Caco-2 (cell line): ENCODE results near the gene FHIP1B. TPM values are rescaled to one million over a fixed set of nuclear protein-coding genes. Genes with fewer than 3 reads are reported as not detected.

Experiments
- BruUV-seq: library from RNA; stranded (reverse); fragments of 400-500 nt; replicated peaks from 2 replicates; lab custom pipeline; 2021; lab: Mats Ljungman, UMichigan
- CTCF ChIA-PET: fragments of 300-600 bp; sonication (Branson Sonifier 250); formaldehyde crosslinking; loops from one replicate; lab custom pipeline; 2022; ENCODE audit warnings: antibody characterized with exemption; lab: Charles Lee
- POLR2A ChIA-PET: fragments of 300-600 bp; sonication (Branson Sonifier 250); formaldehyde crosslinking; loops from one replicate; lab custom pipeline; 2022; ENCODE audit warnings: antibody characterized with exemption; lab: Charles Lee
- DNase-seq, 2 experiments: peaks; one replicate each; pipeline versions ENCODE4 v3.0.0 to v3.0.0-alpha.2; 2020 to 2022
- H3K27me3 ChIP-seq: replicated peaks from 2 replicates; pipeline ENCODE4 v1.6.0; 2011; ENCODE audit warnings: low read length; ENCODE audit not compliant: control insufficient read depth, insufficient read depth
- H3K36me3 ChIP-seq: 2 replicates; pipeline ENCODE4 v1.5.1; 2011; ENCODE audit warnings: low read length; ENCODE audit not compliant: control insufficient read depth, insufficient read depth
- H3K4me1 ChIP-seq: fragments of 250-450 bp; sonication (Bioruptor Pico); 2 replicates; pipeline ENCODE4 v1.5.1; 2020; ENCODE audit warnings: mild to moderate bottlenecking
- H3K4me3 ChIP-seq: 2 replicates; pipeline ENCODE4 v1.5.1; 2011; ENCODE audit warnings: low read depth, mild to moderate bottlenecking, control low read depth, low read length
- H3K9me3 ChIP-seq: fragments of 250-450 bp; sonication (Bioruptor Pico); 2 replicates; pipeline ENCODE4 v1.5.1; 2020; ENCODE audit warnings: mild to moderate bottlenecking, moderate library complexity
- H3K27ac Mint-ChIP-seq: one replicate; pipeline ENCODE4 v1.8.0; 2022; ENCODE audit warnings: mixed read lengths; ENCODE audit not compliant: unreplicated experiment
- H3K27me3 Mint-ChIP-seq: one replicate; pipeline ENCODE4 v1.8.0; 2022; ENCODE audit warnings: mixed read lengths; ENCODE audit not compliant: insufficient read depth, unreplicated experiment
- H3K36me3 Mint-ChIP-seq: one replicate; pipeline ENCODE4 v1.8.0; 2022; ENCODE audit warnings: mild to moderate bottlenecking, mixed read lengths; ENCODE audit not compliant: insufficient read depth, unreplicated experiment
- H3K4me1 Mint-ChIP-seq: one replicate; pipeline ENCODE4 v1.8.0; 2022; ENCODE audit warnings: low read depth, mixed read lengths; ENCODE audit not compliant: unreplicated experiment
- H3K4me3 Mint-ChIP-seq: one replicate; pipeline ENCODE4 v1.8.0; 2022; ENCODE audit warnings: mild to moderate bottlenecking, moderate library complexity, mixed read lengths; ENCODE audit not compliant: unreplicated experiment
- H3K9me3 Mint-ChIP-seq: one replicate; pipeline ENCODE4 v1.8.0; 2022; ENCODE audit warnings: mixed read lengths; ENCODE audit not compliant: unreplicated experiment
- CTCF ChIP-seq, 2 experiments: fragments of 200-600 bp in 1 of 2; IDR thresholded peaks; 1 replicate in 1 of 2; 2 replicates in 1 of 2; pipeline versions ENCODE4 v1.5.1 to v1.8.0; 2011 to 2022; ENCODE audit warnings: antibody characterized with exemption in 1 of 2, control low read depth in 1 of 2, inconsistent platforms in 1 of 2, low read depth in 1 of 2, low read length in 1 of 2, mild to moderate bottlenecking in 1 of 2, moderate library complexity in 1 of 2; ENCODE audit not compliant: insufficient read depth in 1 of 2, severe bottlenecking in 1 of 2, unreplicated experiment in 1 of 2
- intact Hi-C: fragments of 100-400 bp; cut with micrococcal nuclease; formaldehyde crosslinking; loops from one replicate; pipeline ENCODE4 v1.10.0; 2022; ENCODE audit not compliant: unreplicated experiment
- total RNA-seq: library from RNA; stranded (reverse); gene quantifications from 2 replicates; pipeline ENCODE4 v1.2.3, GENCODE V29; 2022

The FHIP1B gene
- total RNA-seq, 1 experiment from 2014 or later, result 26.8 TPM

- POLR2A ChIA-PET, result no interaction called here
- H3K27ac Mint-ChIP-seq, result no peak overlapping the region
- BruUV-seq, result no TSS peak
Observed at GRCh38 chr11:6206456-6207180, 27.8 kb downstream of the FHIP1B start.

GRCh38 chr11:6205366-6205765 lies 29.1 kb downstream of the FHIP1B start, which contains the start of gene C11orf42:
Gene C11orf42, plus strand, starts transcription at chr11:6205557. Its CDS starts 59 bp downstream, at chr11:6205616.
- no peaks in the 10 kb centered on the region for H3K27me3 Mint-ChIP-seq
- peaks cover 7% of the 10 kb centered on the region; the same call in 1 of the 2 replicates for H3K36me3 ChIP-seq
- TF ChIP-seq CTCF (IDR thresholded peaks at IDR 0.05; ENCODE audit: insufficient read depth in 1 of 2, low read depth in 1 of 2, low read length in 1 of 2, severe bottlenecking in 1 of 2, unreplicated experiment in 1 of 2), result no peak
- no peaks in the 10 kb centered on the region for H3K4me1 ChIP-seq
- H3K4me1 Mint-ChIP-seq, result peaks cover 5% of the 10 kb centered on the region
- H3K4me3 ChIP-seq, result no peak within 1 kb of the TSS
- no peaks in the 10 kb centered on the region for H3K9me3 ChIP-seq
- intact Hi-C loops, result no loop called here
- no peak for DNase-seq
- H3K4me3 Mint-ChIP-seq, result no peak within 1 kb of the TSS
- no TSS peak for BruUV-seq
- H3K9me3 Mint-ChIP-seq, result no peaks in the 10 kb centered on the region
- H3K36me3 Mint-ChIP-seq, result peaks cover 9% of the 10 kb centered on the region
- ChIA-PET CTCF (no interaction called here), POLR2A (no interaction called here)
- no peak within 1 kb of the TSS for H3K27ac Mint-ChIP-seq
- no peaks in the 10 kb centered on the region for H3K27me3 ChIP-seq

More at GRCh38 chr11:6206456-6207180, 27.8 kb downstream of the FHIP1B start:
- intact Hi-C loops, result no loop called here
- H3K36me3 ChIP-seq, result peaks cover 7% of the 10 kb centered on the region; the same call in 1 of the 2 replicates
- no peaks in the 10 kb centered on the region for H3K9me3 Mint-ChIP-seq
- H3K4me1 ChIP-seq, result no peaks in the 10 kb centered on the region
- H3K9me3 ChIP-seq, result no peaks in the 10 kb centered on the region
- no peaks in the 10 kb centered on the region for H3K27me3 ChIP-seq
- no peak overlapping the region for H3K4me3 ChIP-seq
- no peaks in the 10 kb centered on the region for H3K27me3 Mint-ChIP-seq
- no peak overlapping the region for H3K4me3 Mint-ChIP-seq
- TF ChIP-seq CTCF (IDR thresholded peaks at IDR 0.05; ENCODE audit: insufficient read depth in 1 of 2, low read depth in 1 of 2, low read length in 1 of 2, severe bottlenecking in 1 of 2, unreplicated experiment in 1 of 2), result no peak
- peaks cover 5% of the 10 kb centered on the region for H3K4me1 Mint-ChIP-seq
- CTCF ChIA-PET, result interaction anchor here (0.7 kb wide), 1 partner anchor 176 kb away, joined by 4 read pairs; no protein-coding TSS in a partner anchor
- peaks cover 9% of the 10 kb centered on the region for H3K36me3 Mint-ChIP-seq
- no peak for DNase-seq

- Mint-ChIP-seq H3K4me1 (peaks cover 5% of the 10 kb centered on the region), H3K9me3 (no peaks in the 10 kb centered on the region), H3K36me3 (peaks cover 9% of the 10 kb centered on the region), H3K27ac (no peak overlapping the region), H3K4me3 (no peak overlapping the region), H3K27me3 (no peaks in the 10 kb centered on the region)
- Histone ChIP-seq H3K4me1 (no peaks in the 10 kb centered on the region), H3K27me3 (no peaks in the 10 kb centered on the region), H3K9me3 (no peaks in the 10 kb centered on the region), H3K4me3 (no peak overlapping the region), H3K36me3 (peaks cover 5% of the 10 kb centered on the region; the same call in 1 of the 2 replicates)
- no peak for TF ChIP-seq CTCF (IDR thresholded peaks at IDR 0.05; ENCODE audit: insufficient read depth in 1 of 2, low read depth in 1 of 2, low read length in 1 of 2, severe bottlenecking in 1 of 2, unreplicated experiment in 1 of 2)
- no peak for DNase-seq
- no TSS peak for BruUV-seq
- ChIA-PET CTCF (no interaction called here), POLR2A (no interaction called here)
- intact Hi-C loops, result no loop called here
Observed at GRCh38 chr11:6204706-6205105, 29.7 kb downstream of the FHIP1B start.
